Measurements from ENCODE around the gene RHOBTB3. TPM values are rescaled to one million over a fixed set of nuclear protein-coding genes. Genes with fewer than 3 reads are reported as not detected.

Gene RHOBTB3
- total RNA-seq, 1 experiment from 2014 or later: 84.3 TPM

DNA sequence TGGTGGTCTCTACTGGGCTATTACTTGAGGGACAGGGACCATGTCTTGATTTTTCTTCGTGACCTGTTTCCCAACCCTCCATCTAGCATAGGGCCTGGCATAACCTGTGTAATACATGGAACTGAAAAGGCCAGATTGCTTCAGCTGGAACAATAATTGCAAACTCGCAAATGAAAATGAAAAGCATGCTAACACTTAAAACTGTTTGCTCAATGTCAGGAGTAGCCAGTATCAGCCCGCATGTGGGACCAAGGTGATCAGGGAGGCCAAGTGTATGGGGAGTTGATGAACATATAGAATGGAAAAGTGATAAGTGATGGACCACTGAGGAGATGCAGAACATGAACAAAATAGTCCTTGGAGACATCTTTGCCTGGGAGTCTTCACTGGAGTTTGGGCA lies 66.2 kb downstream of the RHOBTB3 start:
- H3K79me2 ChIP-seq (ENCODE audit: insufficient read depth, low read length): no peaks in the 10 kb centered on the region
- ChIA-PET CTCF (interaction anchor here (1.4 kb wide), 1 partner anchor 16 kb away, joined by 5 read pairs; no protein-coding TSS in a partner anchor), RAD21 (ENCODE audit: low non-redundant PET in 1 of 2, low total read pairs in 2 of 2, uncharacterized antibody in 2 of 2, unreplicated experiment in 2 of 2) (no interaction called here), POLR2A (no interaction called here)
- H3K4me2 ChIP-seq (ENCODE audit: low read length): no peak overlapping the region
- H3K9me2 ChIP-seq (ENCODE audit: insufficient read depth): no peaks in the 10 kb centered on the region
- TF ChIP-seq POLR2AphosphoS5 (IDR thresholded peaks at IDR 0.05; ENCODE audit: low read depth, low read length) (no peak), TCF7L2 (IDR thresholded peaks at IDR 0.05; ENCODE audit: borderline replicate concordance, extremely low read depth, insufficient read depth, insufficient read length) (no peak)
- TF ChIP-seq, protein P1, sequence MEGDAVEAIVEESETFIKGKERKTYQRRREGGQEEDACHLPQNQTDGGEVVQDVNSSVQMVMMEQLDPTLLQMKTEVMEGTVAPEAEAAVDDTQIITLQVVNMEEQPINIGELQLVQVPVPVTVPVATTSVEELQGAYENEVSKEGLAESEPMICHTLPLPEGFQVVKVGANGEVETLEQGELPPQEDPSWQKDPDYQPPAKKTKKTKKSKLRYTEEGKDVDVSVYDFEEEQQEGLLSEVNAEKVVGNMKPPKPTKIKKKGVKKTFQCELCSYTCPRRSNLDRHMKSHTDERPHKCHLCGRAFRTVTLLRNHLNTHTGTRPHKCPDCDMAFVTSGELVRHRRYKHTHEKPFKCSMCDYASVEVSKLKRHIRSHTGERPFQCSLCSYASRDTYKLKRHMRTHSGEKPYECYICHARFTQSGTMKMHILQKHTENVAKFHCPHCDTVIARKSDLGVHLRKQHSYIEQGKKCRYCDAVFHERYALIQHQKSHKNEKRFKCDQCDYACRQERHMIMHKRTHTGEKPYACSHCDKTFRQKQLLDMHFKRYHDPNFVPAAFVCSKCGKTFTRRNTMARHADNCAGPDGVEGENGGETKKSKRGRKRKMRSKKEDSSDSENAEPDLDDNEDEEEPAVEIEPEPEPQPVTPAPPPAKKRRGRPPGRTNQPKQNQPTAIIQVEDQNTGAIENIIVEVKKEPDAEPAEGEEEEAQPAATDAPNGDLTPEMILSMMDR (IDR thresholded peaks at IDR 0.05 in 2 of 3, conservative IDR thresholded peaks at IDR 0.05 in 1 of 3; ENCODE audit: borderline replicate concordance in 1 of 3, insufficient read depth in 1 of 3, low read depth in 2 of 3, low read length in 2 of 3): no peak
- TF ChIP-seq, protein P2, sequence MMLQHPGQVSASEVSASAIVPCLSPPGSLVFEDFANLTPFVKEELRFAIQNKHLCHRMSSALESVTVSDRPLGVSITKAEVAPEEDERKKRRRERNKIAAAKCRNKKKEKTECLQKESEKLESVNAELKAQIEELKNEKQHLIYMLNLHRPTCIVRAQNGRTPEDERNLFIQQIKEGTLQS (IDR thresholded peaks at IDR 0.05): no peak
- no TSS peak for BruUV-seq (replicated peaks)
- ATAC-seq (no peak), DNase-seq (ENCODE audit: low read depth, low spot score) (no peak)
- peaks cover 1 to 4% of the 10 kb centered on the region in 2 experiments; a peak in 1 of 4 replicates for H3K36me3 ChIP-seq (ENCODE audit: control insufficient read depth in 1 of 2, insufficient read depth in 2 of 2, low read length in 2 of 2)
- H3K27me3 ChIP-seq (ENCODE audit: insufficient read depth, low read length): no peaks in the 10 kb centered on the region
- H3K4me3 ChIP-seq (replicated peaks in 1 of 2; ENCODE audit: low read depth in 1 of 2, low read length in 2 of 2): no peak overlapping the region
- H3K9me3 ChIP-seq (ENCODE audit: control insufficient read depth in 1 of 2, insufficient read depth in 1 of 2, low read depth in 1 of 2, low read length in 2 of 2): no peaks in the 10 kb centered on the region
- H4K20me1 ChIP-seq (ENCODE audit: insufficient read depth): no peaks in the 10 kb centered on the region
- H3K4me1 ChIP-seq (ENCODE audit: control insufficient read depth in 1 of 2, insufficient read depth in 2 of 2, low read length in 2 of 2): no peaks in the 10 kb centered on the region
- intact Hi-C loops (cut with micrococcal nuclease): no loop called here
- H3K9ac ChIP-seq (ENCODE audit: low read length): no peak overlapping the region
- no peak overlapping the region for H2AFZ ChIP-seq (ENCODE audit: low read depth, low read length, poor library complexity, severe bottlenecking)
- no peak overlapping the region for H3K27ac ChIP-seq (ENCODE audit: low read depth, low read length)

DNA sequence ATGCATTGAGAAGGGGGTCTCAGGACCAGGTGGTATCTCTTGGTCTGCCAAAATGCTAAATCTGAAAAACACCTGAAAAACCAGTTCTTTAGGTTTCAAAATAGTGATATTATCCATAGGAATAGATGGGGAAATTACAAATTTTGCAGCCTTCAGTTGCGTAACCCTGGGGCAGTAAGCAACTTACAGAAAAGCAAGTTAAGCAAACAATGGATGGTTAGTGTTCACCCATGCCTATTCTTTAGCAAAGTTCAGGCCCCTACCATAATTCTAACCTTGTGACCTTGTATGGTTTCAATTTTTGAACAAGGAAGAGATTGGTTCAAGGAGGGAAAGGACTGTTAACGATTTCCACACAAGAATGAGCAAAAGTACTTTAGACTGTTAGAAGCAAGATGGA lies 66.9 kb downstream of the RHOBTB3 start:
- no peak for ATAC-seq

More for the DNA sequence above, 66.9 kb downstream of the RHOBTB3 start:
- no peak overlapping the region for H3K27ac ChIP-seq (ENCODE audit: low read depth, low read length)
- no peaks in the 10 kb centered on the region for H4K20me1 ChIP-seq (ENCODE audit: insufficient read depth)
- TF ChIP-seq TCF7L2 (IDR thresholded peaks at IDR 0.05; ENCODE audit: borderline replicate concordance, extremely low read depth, insufficient read depth, insufficient read length): no peak
- no peak for TF ChIP-seq FOSL1 (IDR thresholded peaks at IDR 0.05; ENCODE audit: low read depth)
- TF ChIP-seq, protein P2 (IDR thresholded peaks at IDR 0.05): no peak
- TF ChIP-seq EZH2 (IDR thresholded peaks at IDR 0.05): no peak
- H3K4me3 ChIP-seq (replicated peaks in 1 of 2; ENCODE audit: low read depth in 1 of 2, low read length in 2 of 2): no peak overlapping the region
- POLR2A ChIA-PET: no interaction called here
- H3K79me2 ChIP-seq (ENCODE audit: insufficient read depth, low read length): no peaks in the 10 kb centered on the region
- peaks cover 0 to 4% of the 10 kb centered on the region in 2 experiments; a peak in 1 of 4 replicates for H3K36me3 ChIP-seq (ENCODE audit: control insufficient read depth in 1 of 2, insufficient read depth in 2 of 2, low read length in 2 of 2)
- intact Hi-C loops (cut with micrococcal nuclease): no loop called here
- H3K9me3 ChIP-seq (ENCODE audit: control insufficient read depth in 1 of 2, insufficient read depth in 1 of 2, low read depth in 1 of 2, low read length in 2 of 2): no peaks in the 10 kb centered on the region
- CTCF ChIA-PET: interaction anchor here (1.4 kb wide), 1 partner anchor 17 kb away, joined by 5 read pairs; no protein-coding TSS in a partner anchor
- no peak overlapping the region for H3K9ac ChIP-seq (ENCODE audit: low read length)
- RAD21 ChIA-PET (ENCODE audit: low non-redundant PET in 1 of 2, low total read pairs in 2 of 2, uncharacterized antibody in 2 of 2, unreplicated experiment in 2 of 2): no interaction called here
- BruUV-seq (replicated peaks): no TSS peak
- H3K4me2 ChIP-seq (ENCODE audit: low read length): no peak overlapping the region
- no peaks in the 10 kb centered on the region for H3K4me1 ChIP-seq (ENCODE audit: control insufficient read depth in 1 of 2, insufficient read depth in 2 of 2, low read length in 2 of 2)
- no peak for DNase-seq (ENCODE audit: low read depth, low spot score)
- H2AFZ ChIP-seq (ENCODE audit: low read depth, low read length, poor library complexity, severe bottlenecking): no peak overlapping the region
- no peaks in the 10 kb centered on the region for H3K9me2 ChIP-seq (ENCODE audit: insufficient read depth)
- H3K27me3 ChIP-seq (ENCODE audit: insufficient read depth, low read length): no peaks in the 10 kb centered on the region
